Right kidney (tissue), 1 donor: Measurements from ENCODE around the gene ST6GAL1.
"Not testable (repeated sequence)": the region's sequence is repeated elsewhere in the genome, so short reads cannot be mapped to it uniquely, and the experiment has no call there.

Source experiments
- DNase-seq: peaks from one replicate; pipeline ENCODE4 v3.0.0-alpha.2; 2016

The ST6GAL1 gene

DNA sequence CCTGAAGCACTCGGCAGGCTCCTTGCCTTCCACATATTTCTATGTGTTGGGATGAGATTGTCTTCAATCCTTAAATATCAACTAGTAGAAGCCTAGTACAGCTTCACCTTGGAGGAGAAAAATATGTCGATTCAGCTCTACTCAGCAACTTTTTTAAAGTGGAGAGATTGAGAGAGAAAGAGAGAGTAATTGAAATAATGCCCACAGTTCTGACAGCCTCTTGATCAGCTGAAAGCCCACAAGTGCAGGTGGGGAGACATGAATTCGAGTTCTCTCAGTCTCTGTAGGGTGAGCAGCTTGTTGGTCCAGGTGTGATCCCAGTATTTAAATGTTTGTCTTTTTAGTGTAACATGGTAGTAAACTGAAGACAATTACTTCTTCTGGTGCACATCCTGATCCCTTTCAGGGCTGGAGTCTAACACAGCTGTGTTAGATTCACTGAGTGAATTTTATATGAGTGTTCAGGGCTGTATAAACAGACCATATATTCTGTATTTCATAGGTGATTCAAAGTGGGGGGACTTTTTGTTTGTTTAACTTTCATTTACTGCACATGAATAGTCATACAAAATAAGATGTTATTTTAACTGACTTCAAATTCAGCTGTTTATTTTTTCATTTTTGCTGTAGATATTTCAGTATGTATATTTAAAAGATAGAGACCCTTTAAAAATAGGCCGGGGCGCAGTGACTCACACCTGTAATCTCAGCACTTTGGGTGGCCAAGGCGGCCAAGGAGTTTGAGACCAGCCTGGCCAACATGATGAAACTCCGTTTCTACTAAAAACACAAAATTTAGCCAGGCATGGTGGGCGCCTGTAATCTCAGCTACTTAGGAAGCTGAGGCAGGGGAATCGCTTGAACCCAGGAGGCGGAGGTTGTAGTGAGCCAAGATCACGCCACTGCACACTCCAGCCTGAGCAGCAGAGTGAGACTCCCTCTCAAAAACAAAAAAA lies 64.0 kb downstream of the ST6GAL1 start:
- no peak for DNase-seq

GRCh38 chr3:186996356-186996755 lies 66.0 kb downstream of the ST6GAL1 start:
- DNase-seq = no peak

- no peak for DNase-seq
Measured at GRCh38 chr3:186997061-186997460, 66.7 kb downstream of the ST6GAL1 start.

- no peak for DNase-seq
Measured at GRCh38 chr3:186997473-186997939, 67.2 kb downstream of the ST6GAL1 start.

- no peak for DNase-seq
Measured at GRCh38 chr3:186998937-186999368, 68.6 kb downstream of the ST6GAL1 start.

GRCh38 chr3:187000711-187001151 lies 70.4 kb downstream of the ST6GAL1 start:
- no peak for DNase-seq

- DNase-seq = no peak
Measured at GRCh38 chr3:187002915-187003314, 72.6 kb downstream of the ST6GAL1 start.

DNA sequence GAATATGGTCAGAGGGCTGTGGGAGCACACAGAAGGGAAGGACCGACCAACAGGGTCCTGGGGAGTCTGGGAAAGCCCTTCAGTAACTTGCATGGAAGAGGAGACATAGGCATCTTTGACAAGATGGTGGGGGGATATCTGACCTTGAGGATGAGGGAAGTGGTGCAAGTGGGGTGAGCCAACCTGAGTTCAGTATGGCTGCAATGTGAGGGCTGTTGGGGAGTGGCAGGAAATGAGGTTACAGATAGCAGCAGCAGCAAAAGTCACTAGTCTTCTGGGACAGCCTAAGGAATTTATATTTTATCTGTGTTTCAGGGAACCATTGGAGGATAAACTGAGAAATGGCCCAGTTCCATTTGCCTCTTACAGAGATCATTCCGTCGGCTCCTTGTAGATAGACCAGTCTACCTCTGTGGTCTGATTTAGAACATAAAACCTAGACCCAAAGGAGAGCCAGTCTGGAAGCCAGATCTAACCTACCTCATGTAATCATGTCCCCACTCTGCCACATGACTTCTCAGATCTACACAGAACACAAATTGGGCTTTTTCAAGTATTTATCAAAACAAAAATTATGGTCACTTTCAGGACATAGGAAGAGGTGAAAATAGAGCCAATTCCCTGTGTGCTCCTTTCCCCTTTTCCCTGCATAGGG lies 75.6 kb downstream of the ST6GAL1 start:
- DNase-seq = no peak

DNA sequence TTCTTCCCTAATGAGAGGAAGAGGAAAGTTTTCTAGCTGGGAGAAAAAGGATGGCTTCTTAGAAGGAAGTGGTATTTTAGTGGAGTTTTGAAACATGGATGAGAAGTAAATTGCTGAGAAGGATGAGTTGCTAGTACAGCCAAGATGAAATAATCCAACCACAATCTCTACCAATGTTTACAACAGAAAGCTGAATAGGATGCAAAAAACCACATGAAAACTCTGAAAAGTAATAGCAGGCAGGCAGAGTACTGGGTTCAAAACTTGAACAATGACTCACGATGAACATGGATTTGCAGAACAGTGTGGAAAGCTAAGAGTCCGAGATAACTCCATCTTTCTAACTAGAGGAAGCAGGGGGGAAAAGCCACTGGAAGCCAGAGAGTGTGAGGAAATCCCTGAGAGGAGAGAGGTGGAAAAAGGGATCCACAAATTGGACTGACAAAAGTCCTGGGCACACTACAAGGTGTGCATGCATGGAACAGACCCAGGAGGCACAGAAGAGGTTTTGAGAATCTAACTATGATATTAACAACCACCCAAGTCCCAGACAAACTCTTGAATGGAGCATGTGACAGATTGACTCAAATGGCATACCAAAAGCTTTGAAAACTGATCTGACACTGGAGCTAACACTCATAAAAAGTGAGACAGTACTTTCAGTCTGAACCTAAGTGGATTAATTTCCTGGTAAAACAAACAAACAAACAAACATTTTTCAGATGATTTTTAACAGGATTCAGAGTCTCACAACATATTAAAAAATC lies 76.7 kb downstream of the ST6GAL1 start:
- DNase-seq = no peak

DNA sequence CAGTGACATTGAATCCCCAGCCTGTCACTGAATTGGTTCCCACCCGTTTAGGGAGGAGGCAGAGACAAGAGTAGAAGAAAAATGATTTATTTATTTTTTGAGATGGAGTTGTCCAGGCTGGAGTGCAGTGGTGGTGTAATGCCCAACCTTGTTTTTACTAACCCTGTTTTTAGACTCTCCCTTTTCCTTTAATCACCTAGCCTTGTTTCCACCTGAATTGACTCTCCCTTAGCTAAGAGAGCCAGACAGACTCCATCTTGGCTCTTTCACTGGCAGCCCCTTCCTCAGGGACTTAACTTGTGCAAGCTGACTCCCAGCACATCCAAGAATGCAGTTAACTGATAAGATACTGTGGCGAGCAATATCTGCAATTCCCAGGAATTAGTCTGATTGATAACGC lies 80.1 kb downstream of the ST6GAL1 start:
- DNase-seq = not testable (repeated sequence)

GRCh38 chr3:187011915-187012314 lies 81.6 kb downstream of the ST6GAL1 start:
- DNase-seq = no peak

DNA sequence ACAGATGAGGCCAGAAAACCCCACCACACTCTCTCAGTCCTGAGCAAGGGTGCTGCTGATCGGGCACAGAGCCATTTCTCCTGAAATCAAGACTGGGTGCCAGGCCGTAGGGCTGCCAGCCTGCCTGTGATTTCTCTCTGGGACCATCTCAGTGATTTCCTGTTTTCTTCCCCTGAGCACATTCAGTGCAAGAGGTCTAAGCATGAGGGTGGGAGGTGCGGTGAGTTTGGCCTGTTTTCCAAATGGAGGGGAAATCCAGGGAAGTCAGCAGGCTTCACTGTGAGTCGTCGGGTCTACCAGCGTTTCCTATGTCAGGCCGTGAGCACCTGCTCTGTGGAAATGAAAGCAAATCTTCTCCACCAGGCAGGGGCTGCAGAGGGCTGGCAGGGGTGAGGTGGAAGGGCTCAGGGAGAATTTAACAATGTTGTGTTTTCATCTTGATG lies 82.3 kb downstream of the ST6GAL1 start:
- DNase-seq = no peak

- no peak for DNase-seq
Measured at GRCh38 chr3:187013159-187013716, 82.9 kb downstream of the ST6GAL1 start.

DNA sequence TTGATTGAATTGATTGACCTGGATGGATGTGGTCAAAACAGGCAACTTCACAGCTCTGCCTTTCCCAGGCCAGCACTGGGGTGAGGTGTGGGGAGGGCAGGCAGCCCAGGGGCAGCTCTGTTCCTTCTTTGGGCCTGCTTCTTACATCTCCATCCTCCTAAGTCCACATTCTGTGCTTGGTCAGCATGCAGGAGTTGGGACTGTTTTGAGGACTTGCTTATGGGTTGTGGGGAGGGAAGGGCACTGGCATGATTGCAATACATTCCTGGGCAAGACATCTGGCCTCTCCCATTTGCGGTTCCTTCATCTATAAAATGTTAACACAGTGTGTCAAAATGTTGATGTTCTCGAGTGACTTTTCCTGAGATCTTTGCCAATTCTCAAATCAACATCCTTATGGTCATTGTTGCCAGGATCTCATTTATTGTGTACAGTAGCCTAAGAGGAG lies 84.1 kb downstream of the ST6GAL1 start:
- DNase-seq = no peak

DNA sequence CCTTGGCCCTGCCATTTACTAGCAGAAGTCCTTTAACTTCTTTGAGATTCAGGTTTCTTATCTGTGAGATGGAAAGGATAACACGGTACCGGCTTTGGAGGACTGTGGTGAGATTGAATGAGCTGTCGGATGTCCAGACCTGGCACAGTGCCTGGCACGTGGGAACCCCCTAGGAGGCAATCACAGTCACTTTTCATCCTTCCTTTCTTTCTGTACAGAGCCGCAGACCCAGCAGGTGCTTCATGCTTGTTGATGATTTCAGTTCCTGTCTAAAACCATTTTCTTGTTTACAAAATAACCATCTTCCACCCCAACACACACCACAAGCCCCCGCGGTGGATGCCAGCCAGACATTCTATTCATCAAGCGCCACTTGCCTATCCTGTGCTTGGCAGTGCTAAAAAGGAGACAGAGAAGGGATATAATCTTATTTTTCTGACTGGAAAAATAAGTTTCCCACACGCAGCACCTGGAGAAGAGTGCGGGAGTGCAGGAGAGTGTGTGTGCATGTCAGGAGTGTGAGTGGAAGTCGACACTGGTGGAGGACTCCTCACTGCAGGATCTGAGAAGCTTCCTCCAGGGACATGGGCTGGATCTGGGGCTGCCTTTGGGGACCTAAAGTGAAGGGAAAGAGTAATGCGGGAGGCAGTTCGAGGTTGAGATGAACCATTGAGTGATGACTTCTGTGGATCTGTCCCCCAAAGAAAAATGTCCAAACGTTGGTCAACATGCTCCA lies 85.7 kb downstream of the ST6GAL1 start:
- DNase-seq = no peak

DNA sequence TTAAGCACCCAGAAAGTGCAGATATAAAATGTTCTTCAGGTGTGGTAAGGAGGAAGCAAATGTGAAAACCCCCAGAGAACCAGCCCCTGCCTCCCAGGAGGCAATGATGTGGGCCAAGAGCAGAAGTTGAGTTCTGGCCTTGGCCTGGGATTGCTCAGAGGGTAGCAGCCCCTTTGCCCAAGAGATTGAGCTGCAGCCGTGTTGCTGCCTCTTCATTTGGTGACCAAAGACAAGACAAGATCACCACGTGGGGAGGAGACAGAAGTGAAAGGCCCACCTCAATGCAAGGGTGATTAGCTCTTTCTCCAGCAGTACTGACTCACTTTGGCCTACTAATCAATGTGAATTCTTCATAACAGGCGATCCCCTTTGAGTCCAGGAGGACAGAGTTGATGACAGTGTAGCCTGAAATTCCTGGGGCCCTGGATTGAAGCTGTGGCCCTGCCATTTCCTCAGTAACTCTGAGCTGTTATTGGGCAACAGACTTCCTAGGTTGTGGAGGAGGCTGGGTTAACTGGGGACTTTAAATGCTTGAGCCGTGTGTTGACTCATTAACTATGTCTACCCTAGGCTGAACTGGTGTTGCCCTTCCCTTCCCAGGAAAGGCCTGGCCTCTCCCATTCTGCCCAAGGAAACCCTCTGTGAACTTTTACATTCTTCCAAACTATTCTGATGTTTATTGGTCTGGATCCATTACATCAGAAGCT lies 86.5 kb downstream of the ST6GAL1 start:
- DNase-seq = no peak

DNA sequence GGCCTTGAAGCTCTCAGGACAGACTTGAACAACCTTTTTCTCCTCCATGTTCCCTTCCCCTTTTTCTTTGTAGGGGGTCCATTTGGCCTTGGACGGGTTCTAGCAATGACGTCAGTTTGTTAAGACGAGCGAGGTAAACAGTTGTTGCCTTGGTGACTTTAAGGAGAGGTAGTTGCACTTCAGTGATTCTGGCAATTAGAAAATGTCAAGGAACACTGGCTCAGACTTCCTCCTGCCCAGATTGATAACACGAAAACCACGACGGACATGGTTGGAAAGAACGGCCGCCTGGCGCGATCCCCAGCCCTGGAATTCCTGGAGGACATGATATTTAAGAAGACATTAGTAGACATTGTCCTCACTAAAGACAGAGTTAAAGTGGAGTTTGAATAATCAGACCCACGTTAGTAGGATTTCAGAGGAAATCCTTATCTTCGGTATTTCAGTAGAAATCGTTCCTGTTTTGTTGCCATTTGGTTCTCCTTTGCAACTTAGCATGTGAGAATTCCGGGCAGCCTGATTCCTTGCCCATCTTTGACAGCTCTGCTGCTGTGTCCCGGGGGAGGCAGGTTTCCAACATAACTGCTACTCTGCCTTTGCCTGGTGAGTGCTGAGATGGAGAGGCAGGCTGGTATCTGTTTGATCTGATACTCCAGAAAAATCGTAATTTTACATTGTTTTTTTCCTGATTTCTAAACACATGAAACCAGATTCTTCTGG lies 87.3 kb downstream of the ST6GAL1 start:
- DNase-seq = peak; percentile 52

DNA sequence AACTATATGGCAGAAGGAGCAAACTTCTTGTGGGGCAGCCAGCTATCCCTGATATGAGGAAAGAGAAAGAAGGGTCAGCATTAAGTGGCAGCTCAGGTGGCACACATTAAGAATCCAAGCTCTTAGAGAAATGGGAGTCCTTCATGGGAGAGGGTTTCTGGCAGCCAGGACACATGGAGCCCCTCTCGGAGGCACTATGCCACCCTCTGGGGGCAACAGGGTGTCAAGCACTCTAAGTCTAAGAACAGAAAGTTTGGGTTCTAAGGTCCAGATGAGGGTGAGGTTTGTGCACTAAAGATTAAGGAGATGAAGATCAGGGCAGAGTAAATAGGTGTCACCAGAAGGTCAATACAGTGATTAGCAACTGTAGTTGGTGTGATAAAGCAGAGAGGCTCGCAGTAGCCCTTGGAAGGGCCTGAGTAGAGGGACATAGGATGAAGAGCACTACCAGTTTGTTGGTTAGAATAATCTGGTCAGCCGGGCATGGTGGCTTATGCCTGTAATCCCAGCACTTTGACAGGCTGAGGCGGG lies 89.3 kb downstream of the ST6GAL1 start:
- no peak for DNase-seq

- no peak for DNase-seq
Measured at GRCh38 chr3:187020376-187020775, 90.0 kb downstream of the ST6GAL1 start.
